Measurements from ENCODE around the gene MT1X.

The MT1X gene

GRCh38 chr16:56732366-56732765 is 50.1 kb downstream of the MT1X start:
- no peak for TF ChIP-seq CTCF (IDR thresholded peaks at IDR 0.05; ENCODE audit: extremely low read depth, insufficient read depth, missing control alignments)
- DNase-seq (ENCODE audit: low spot score): peak; percentile 55
- in situ Hi-C loops (cut with MboI; ENCODE audit: low pct_unique_long_range_greater_than_20kb, low sequenced_read_pairs, unreplicated experiment): no loop called here

DNA sequence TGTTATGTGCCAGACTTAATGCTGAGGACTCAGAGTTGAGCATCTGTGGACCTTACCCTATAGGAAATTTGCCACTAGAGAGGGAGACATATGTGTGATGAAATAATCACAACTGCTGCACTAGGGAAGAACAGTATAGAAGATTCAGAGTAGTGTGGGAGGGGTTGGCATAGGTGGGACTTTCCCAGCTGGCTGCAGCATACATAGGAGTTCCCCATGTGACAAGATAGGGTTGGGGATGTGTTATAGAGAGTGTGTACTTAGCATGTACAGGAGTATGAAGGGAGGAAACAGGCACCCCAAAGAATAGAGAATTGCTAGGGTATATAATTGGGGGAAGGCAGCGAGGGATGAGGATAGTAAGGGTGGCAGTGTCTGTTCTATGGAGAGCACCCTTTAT is 50.6 kb downstream of the MT1X start:
- in situ Hi-C loops (cut with MboI; ENCODE audit: low pct_unique_long_range_greater_than_20kb, low sequenced_read_pairs, unreplicated experiment): no loop called here
- no peak for TF ChIP-seq CTCF (IDR thresholded peaks at IDR 0.05; ENCODE audit: extremely low read depth, insufficient read depth, missing control alignments)
- peak; percentile 57 for DNase-seq (ENCODE audit: low spot score)

Measured in GM13977 (cell line).